HuH-7 (cell line): ENCODE measurements around the gene ENOX2.

Experiments
- DNase-seq: peaks from one replicate; pipeline ENCODE4 v3.0.0; 2011; ENCODE audit warnings: low spot score

Gene ENOX2

GRCh38 chrX:130623518-130623917 is 279.5 kb downstream of the ENOX2 start:
- DNase-seq = no peak

DNA sequence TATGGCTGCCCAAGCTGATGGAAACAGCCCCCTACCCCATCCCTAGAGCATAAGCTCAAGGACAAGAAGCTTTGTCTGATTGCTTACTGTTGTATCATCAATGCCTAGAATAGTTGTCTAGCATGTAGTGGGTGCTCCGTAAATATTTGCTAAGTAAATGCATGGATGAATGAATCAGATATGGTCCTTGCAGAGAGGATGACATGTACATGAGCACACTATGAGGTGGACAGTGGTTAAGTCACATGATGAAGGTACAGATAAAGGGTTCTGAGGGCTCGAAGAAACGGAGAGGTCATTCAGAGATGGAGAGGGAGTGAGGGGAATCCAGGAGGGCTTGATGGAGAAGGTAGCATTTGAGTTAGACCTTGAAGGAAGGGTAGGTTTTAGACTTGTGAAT is 287.1 kb downstream of the ENOX2 start:
- DNase-seq = no peak

DNA sequence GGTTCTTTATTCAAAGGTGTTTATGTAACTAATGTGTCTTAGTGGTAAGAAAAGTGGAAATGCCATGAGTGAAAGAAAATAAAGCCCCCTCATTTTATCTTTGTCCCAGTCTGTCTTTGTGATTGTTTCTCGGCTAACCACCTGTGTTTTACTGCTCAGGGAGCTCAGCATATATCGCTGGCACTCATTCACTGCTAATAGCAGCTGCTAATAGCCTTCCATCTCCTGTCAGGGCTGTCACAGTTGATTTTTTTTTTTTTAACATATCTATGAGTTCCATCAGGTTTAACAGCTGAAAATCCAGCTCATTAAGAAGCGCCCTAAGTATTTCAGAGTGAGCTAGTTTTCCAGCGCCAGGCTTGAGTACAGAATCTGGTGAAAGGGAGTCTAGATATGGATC is 295.6 kb downstream of the ENOX2 start:
- no peak for DNase-seq

- DNase-seq = no peak
Observed at GRCh38 chrX:130606425-130606824, 296.6 kb downstream of the ENOX2 start.

DNA sequence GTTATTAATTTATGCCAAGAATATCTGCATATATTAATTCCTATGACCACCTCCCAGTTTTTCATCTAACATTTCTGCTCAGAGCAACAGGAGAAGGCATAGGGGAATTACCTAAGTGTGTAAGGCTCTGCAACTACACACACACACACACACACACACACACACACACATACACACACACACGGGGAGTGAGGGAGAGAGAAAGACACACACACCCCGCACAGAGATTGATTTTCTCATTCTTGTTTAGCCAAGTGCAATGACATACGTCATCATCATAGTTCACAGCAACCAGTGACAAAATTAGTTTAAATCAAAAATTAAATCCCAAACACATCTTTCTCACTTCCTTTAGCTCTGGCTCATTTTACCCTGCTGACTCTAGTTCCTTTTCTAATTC is 298.1 kb downstream of the ENOX2 start:
- no peak for DNase-seq

DNA sequence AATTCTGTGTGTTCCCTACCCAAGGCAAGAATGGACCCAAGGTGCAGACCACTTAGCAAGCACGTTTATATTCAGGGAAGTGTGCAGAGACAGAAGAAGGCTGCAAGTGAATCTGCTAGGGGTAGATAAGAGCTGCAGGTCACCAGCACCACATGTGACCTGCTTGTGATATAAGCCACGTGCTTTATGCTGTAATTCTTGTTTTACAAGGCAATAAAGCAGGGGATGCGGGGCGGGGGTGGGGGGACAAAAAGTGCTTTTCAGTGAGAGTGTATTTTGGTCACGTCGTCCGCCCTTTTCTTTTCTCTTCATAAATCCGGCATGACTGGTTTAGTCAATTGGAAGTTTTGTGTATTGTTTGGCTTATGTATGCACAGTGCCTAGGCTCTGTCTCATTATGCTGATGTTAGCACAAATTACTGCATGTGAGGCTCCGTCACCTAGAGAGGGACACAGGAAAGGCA is 308.5 kb downstream of the ENOX2 start:
- DNase-seq = no peak

DNA sequence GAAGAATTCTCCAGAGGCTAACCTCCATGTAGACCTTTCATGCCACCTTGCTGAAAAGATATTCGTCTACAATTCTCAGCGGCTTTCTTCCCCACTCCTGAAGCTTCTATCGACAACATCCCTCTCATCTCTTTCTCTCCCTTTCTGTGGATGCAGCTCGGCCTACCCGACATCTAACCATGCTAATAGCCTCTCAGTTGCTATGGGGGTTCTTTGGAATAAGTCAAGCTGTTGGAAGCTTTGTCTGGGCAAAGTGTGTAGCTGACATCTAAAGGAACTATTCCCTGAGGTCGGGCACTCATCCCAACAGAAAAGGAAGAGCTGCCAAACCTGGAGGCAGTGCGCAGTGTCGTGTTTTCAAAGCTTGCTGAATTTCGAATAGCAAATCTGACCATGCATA is 309.1 kb downstream of the ENOX2 start:
- no peak for DNase-seq

DNA sequence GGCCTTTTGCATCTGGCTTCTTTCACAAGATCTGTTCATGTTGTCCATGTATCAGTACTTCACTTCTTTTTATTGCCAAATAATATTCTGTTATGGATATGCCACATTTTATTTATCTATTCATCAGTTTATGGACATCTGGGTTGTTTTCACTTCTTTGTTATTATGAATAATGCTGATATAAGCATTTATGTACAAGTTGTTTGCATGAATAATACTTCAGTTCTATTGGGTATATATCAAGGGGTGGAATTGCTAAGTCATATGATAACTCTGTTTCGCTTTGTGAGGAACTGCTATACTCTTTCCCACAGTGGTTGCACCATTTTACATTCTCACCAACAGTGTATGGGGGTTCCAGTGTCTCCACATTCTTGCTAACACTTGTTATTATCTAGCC is 310.8 kb downstream of the ENOX2 start:
- DNase-seq = no peak

DNA sequence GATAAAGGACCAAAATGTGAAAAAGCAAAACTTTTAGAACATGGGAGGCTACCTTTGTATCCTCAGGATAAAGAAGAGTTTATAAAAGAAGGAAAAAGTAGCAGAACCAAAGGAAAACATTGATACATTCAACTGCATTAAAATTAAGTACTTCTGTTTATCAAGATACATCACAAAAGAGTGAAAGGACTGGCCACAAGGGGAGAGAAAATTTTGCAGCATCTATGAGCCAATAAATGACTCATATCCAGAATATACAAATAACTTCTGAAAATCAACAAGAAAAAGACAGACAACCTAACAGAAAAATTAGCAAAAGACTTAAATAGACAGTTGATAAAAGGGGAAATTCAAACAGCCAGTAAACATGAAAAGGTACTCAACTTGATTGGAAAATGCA is 324.1 kb downstream of the ENOX2 start:
- DNase-seq = no peak

- no peak for DNase-seq
Observed at GRCh38 chrX:130577431-130577830, 325.6 kb downstream of the ENOX2 start.

DNA sequence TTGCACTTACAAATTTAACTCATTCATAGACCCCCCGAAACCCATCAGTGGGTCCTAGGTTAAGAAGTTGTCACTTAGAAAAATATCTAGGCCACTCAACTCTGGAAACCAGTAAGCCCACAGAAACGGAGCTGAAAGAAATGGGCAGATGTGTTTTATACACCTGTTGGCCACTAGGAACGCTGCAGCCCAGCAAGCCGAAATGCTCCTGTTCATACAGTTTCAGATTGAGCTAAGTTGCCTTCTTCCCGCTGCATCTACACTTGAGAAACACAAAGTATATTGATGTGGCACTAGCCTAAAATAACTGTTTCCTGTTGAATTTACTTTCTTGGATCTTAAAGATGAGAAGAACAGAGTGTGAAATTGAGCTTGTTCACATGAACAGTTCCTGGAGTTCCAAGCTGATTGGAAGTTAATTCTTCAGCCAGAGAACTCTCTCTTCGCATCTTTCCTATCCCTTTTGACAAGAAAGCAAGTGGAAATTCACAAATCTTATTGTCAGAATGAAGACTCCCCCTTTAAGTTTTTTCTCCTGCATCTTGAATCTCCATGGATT is 327.1 kb downstream of the ENOX2 start:
- peak; percentile 17 for DNase-seq
